Testis (tissue), 3 donors: Measurements from ENCODE around the gene LMOD2. TPM values are rescaled to one million over a fixed set of nuclear protein-coding genes. Genes with fewer than 3 reads are reported as not detected.
A peak's percentile ranks its signal among the peaks of the same experiment; 100 is the strongest.

Experiments used
- DNase-seq: peaks from one replicate; pipeline ENCODE4 v3.0.0-alpha.2; 2019
- H3K27ac ChIP-seq, 2 donors: fragments of 200-600 bp; sonication (generic); one replicate each; pipeline ENCODE4 v1.5.1; 2019
- H3K27me3 ChIP-seq: fragments of 200-600 bp; sonication (generic); one replicate; pipeline ENCODE4 v1.5.1; 2019
- H3K36me3 ChIP-seq: fragments of 200-600 bp; sonication (generic); one replicate; pipeline ENCODE4 v1.5.1; 2017; ENCODE audit warnings: low read depth; ENCODE audit errors: missing control alignments
- H3K4me1 ChIP-seq: fragments of 200-600 bp; sonication (generic); one replicate; pipeline ENCODE4 v1.5.1; 2019
- H3K4me3 ChIP-seq, 2 donors: fragments of 200-600 bp; sonication (generic); one replicate each; pipeline ENCODE4 v1.5.1; 2017 to 2019
- H3K9me3 ChIP-seq: fragments of 200-600 bp; sonication (generic); one replicate; pipeline ENCODE4 v1.5.1; 2017
- POLR2A ChIP-seq: fragments of 450-650 bp; IDR thresholded peaks from one replicate; pipeline ENCODE4 v1.6.1; 2017; ENCODE audit warnings: antibody characterized with exemption, mild to moderate bottlenecking, moderate library complexity
- WGBS, 2 donors: methylation state at CpG; one replicate each; pipeline ENCODE4 v1.1.5; 2018; 5-methylcytosine and 5-hydroxymethylcytosine counted together
- intact Hi-C: fragments of 100-400 bp; cut with DNase I; formaldehyde crosslinking; loops from one replicate; pipeline ENCODE4 v1.15.1; 2023; ENCODE audit warnings: low total_unique reads
- polyA plus RNA-seq: library from polyadenylated mRNA; stranded (reverse); fragments of 350-450 nt; fragmentation: Illumina TruSeq; extraction: RNeasy Lipid Tissue Mini Kit (QIAGEN cat#74804); gene quantifications from one replicate; pipeline ENCODE4 v1.2.3, GENCODE V29; 2014; ENCODE audit warnings: low read depth, low replicate concordance; ENCODE audit not compliant: insufficient read depth
- total RNA-seq, 2 donors: library from RNA; depleted of rRNA; stranded (reverse); fragments of >200 nt; gene quantifications; one replicate each; pipeline ENCODE4 v1.2.3, GENCODE V29; 2016
- TF ChIP-seq, protein P1 (sequence below), 3 experiments: fragments of 450-650 bp in 2 of 3; fragments of 200-600 bp in 1 of 3; sonication (generic) in 1 of 3; IDR thresholded peaks; one replicate each; pipeline ENCODE4 v1.5.1; 2016 to 2019; ENCODE audit warnings: antibody characterized with exemption in 3 of 3, mild to moderate bottlenecking in 2 of 3, moderate library complexity in 1 of 3

The LMOD2 gene
- total and polyA plus RNA-seq, 3 donors from 2014 or later = 0.19 to 3.6 (median 0.39) TPM

GRCh38 chr7:123679614-123680013, 23.9 kb downstream of the LMOD2 start:
- Histone ChIP-seq H3K36me3 (no peaks in the 10 kb centered on the region), H3K27ac (no peak overlapping the region), H3K9me3 (no peaks in the 10 kb centered on the region), H3K4me3 (no peak overlapping the region), H3K27me3 (no peaks in the 10 kb centered on the region), H3K4me1 (no peaks in the 10 kb centered on the region)
- WGBS, 2 donors = 92 to 98% methylated on average over 3 of the region's 3 CpGs
- intact Hi-C loops = no loop called here
- no peak for DNase-seq
- TF ChIP-seq, protein P1, sequence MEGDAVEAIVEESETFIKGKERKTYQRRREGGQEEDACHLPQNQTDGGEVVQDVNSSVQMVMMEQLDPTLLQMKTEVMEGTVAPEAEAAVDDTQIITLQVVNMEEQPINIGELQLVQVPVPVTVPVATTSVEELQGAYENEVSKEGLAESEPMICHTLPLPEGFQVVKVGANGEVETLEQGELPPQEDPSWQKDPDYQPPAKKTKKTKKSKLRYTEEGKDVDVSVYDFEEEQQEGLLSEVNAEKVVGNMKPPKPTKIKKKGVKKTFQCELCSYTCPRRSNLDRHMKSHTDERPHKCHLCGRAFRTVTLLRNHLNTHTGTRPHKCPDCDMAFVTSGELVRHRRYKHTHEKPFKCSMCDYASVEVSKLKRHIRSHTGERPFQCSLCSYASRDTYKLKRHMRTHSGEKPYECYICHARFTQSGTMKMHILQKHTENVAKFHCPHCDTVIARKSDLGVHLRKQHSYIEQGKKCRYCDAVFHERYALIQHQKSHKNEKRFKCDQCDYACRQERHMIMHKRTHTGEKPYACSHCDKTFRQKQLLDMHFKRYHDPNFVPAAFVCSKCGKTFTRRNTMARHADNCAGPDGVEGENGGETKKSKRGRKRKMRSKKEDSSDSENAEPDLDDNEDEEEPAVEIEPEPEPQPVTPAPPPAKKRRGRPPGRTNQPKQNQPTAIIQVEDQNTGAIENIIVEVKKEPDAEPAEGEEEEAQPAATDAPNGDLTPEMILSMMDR (IDR thresholded peaks at IDR 0.05) = no peak
- no peak for TF ChIP-seq POLR2A

- 79 to 82% methylated on average over 3 of the region's 3 CpGs for WGBS, 2 donors
- H3K4me3 ChIP-seq = no peak overlapping the region
- DNase-seq = no peak
- no peaks in the 10 kb centered on the region for H3K9me3 ChIP-seq
- no peak overlapping the region for H3K27ac ChIP-seq
- intact Hi-C loops = no loop called here
- no peaks in the 10 kb centered on the region for H3K27me3 ChIP-seq
- no peaks in the 10 kb centered on the region for H3K36me3 ChIP-seq
- TF ChIP-seq, protein P1 (IDR thresholded peaks at IDR 0.05) = no peak
- TF ChIP-seq POLR2A = no peak
- H3K4me1 ChIP-seq = no peaks in the 10 kb centered on the region
Observed at GRCh38 chr7:123680580-123680979, 24.9 kb downstream of the LMOD2 start.

GRCh38 chr7:123681561-123681960, 25.9 kb downstream of the LMOD2 start:
- DNase-seq = no peak
- intact Hi-C loops = no loop called here
- 46 to 66% methylated on average over 2 of the region's 2 CpGs for WGBS, 2 donors

GRCh38 chr7:123682690-123683089, 27.0 kb downstream of the LMOD2 start:
- TF ChIP-seq, protein P1 (IDR thresholded peaks at IDR 0.05) = peak; percentile 42 to 56 (median 48)
- no peak for TF ChIP-seq POLR2A
- no peaks in the 10 kb centered on the region for H3K4me1 ChIP-seq
- 59 to 85% methylated on average over 1 of the region's 1 CpG for WGBS, 2 donors
- no peak overlapping the region for H3K27ac ChIP-seq
- intact Hi-C loops = no loop called here
- DNase-seq = no peak
- no peak overlapping the region for H3K4me3 ChIP-seq
- H3K27me3 ChIP-seq = no peaks in the 10 kb centered on the region
- H3K9me3 ChIP-seq = no peaks in the 10 kb centered on the region
- H3K36me3 ChIP-seq = no peaks in the 10 kb centered on the region

More at GRCh38 chr7:123681561-123681960, 25.9 kb downstream of the LMOD2 start:
- Histone ChIP-seq H3K9me3 (no peaks in the 10 kb centered on the region), H3K4me3 (no peak overlapping the region), H3K27me3 (no peaks in the 10 kb centered on the region), H3K27ac (peak overlapping the region in 1 of 2 donors; percentile 15), H3K36me3 (no peaks in the 10 kb centered on the region), H3K4me1 (no peaks in the 10 kb centered on the region)
- TF ChIP-seq, protein P1 (IDR thresholded peaks at IDR 0.05) = no peak
- TF ChIP-seq POLR2A = no peak

GRCh38 chr7:123687161-123687560, 31.5 kb downstream of the LMOD2 start:
- intact Hi-C loops = no loop called here
- TF ChIP-seq, protein P1 (IDR thresholded peaks at IDR 0.05) = no peak
- no peak for TF ChIP-seq POLR2A
- DNase-seq = no peak

More at GRCh38 chr7:123687161-123687560, 31.5 kb downstream of the LMOD2 start:
- H3K27me3 ChIP-seq = no peaks in the 10 kb centered on the region
- H3K4me1 ChIP-seq = no peaks in the 10 kb centered on the region
- 95 to 98% methylated on average over 2 of the region's 2 CpGs for WGBS, 2 donors
- H3K4me3 ChIP-seq = no peak overlapping the region
- no peaks in the 10 kb centered on the region for H3K36me3 ChIP-seq
- no peaks in the 10 kb centered on the region for H3K9me3 ChIP-seq
- no peak overlapping the region for H3K27ac ChIP-seq
